ENCODE data around the gene TNFRSF25.

TNFRSF25 gene

GRCh38 chr1:6486433-6487011, 20.5 kb upstream of the TNFRSF25 start:
- peak; percentile 61 for DNase-seq

- no peak for DNase-seq
Observed at GRCh38 chr1:6485168-6486101, 19.5 kb upstream of the TNFRSF25 start.

- no peak for DNase-seq
Observed at GRCh38 chr1:6484826-6485167, 18.8 kb upstream of the TNFRSF25 start.

- no peak for DNase-seq
Observed at GRCh38 chr1:6483761-6484117, 17.8 kb upstream of the TNFRSF25 start.

DNA sequence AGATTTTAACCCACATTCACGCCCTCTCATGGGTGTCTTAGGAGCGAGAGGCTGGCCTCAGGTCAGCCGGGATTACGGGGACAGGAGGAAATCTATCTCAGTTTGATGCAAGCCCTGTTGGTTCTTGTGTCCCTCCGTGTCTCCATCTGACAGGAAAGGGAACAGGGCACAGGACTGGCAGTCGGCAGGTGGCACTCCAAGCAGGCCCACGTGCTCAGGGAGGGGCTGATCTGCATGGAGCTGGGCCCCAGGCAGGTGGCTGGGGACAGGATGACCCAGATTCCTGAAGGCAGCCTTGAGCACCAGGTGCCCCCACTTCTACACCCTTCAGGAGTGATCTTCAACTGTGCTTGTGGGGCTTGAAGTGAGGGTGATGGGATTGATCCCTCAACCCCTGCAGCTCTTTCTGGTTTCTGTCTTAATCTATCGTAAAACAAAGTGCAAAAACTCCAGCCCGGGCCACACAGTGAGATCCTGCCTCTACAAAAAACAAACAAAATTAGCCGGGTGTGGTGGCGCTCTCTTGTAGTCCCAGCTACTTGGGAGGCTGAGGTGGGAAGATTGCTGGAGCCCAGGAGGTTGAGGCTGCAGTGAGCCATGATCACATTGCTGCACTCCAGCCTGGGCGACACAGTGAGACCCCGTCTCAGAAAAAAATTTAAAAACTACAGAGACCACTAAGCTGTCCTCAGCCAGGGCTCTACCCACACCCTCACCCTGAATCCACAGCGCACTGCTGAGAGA, 17.2 kb upstream of the TNFRSF25 start:
- no peak for DNase-seq

GRCh38 chr1:6481820-6482219, 15.8 kb upstream of the TNFRSF25 start:
- DNase-seq = no peak

- DNase-seq = no peak
Observed at GRCh38 chr1:6477039-6477820, 11.3 kb upstream of the TNFRSF25 start.

GRCh38 chr1:6476483-6476882, 10.5 kb upstream of the TNFRSF25 start:
- no peak for DNase-seq

DNA sequence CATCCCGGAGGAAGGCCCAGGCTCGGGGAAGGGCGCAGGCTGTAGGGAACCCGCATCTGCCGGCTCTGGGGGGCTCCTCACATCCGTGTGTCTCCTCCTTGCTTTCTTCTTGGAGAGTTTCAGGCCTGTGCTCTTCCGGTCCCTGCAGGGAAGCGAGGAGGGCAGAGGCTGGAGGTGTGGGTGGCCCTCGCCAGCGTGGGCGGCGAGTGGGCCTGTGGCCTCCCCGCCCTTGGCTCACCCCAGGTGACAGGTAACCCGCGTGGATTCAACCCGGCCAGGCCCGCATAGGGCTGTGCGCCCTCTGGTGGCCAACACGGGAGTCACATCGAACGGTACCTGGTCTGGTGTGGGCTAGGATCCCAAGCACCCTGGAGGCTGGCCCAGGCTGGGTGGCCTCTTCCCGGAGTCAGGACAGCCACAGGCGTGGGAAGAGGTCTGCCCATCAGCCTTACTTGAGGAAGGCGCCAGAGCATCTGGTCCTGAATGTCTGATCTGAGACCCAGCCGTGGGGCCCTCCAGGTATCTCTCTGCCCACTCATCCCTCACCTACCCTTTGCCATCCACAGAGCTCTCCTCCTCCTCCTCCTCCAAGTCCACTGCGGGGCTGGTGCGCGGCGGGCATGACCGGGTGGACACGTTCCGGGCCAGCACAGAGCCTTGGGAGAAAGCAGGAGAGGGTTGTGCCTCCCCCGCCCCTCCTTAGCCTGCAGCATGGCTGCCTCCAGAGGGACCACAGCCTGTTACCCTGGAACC, 9.6 kb upstream of the TNFRSF25 start:
- no peak for DNase-seq

GRCh38 chr1:6474815-6475282, 8.9 kb upstream of the TNFRSF25 start:
- DNase-seq = no peak

GRCh38 chr1:6473974-6474814, 8.2 kb upstream of the TNFRSF25 start:
- DNase-seq = peak; percentile 53

GRCh38 chr1:6473156-6473555, 7.2 kb upstream of the TNFRSF25 start:
- no peak for DNase-seq

- DNase-seq = no peak
Observed at GRCh38 chr1:6472391-6472790, 6.4 kb upstream of the TNFRSF25 start.

DNA sequence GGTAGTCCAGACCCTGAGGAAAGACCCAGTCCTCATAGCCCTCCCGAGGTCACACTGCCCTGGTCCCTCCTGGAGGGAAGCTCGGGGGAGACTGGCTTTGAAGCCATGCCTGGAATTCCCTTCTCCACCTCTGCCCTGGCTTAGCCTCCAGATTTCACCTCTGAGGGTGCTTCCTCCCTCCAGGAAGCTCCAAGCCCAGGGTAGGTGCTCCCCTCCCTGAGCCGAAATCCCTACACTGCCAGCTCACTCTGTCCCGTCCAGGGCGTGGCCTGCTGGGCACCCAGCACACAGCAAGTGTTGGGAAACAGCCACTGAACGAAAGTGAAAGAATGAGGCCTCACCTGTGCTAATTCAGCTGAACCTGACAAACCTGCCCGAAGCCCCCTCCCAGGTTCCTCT, 6.0 kb upstream of the TNFRSF25 start:
- DNase-seq = no peak

DNA sequence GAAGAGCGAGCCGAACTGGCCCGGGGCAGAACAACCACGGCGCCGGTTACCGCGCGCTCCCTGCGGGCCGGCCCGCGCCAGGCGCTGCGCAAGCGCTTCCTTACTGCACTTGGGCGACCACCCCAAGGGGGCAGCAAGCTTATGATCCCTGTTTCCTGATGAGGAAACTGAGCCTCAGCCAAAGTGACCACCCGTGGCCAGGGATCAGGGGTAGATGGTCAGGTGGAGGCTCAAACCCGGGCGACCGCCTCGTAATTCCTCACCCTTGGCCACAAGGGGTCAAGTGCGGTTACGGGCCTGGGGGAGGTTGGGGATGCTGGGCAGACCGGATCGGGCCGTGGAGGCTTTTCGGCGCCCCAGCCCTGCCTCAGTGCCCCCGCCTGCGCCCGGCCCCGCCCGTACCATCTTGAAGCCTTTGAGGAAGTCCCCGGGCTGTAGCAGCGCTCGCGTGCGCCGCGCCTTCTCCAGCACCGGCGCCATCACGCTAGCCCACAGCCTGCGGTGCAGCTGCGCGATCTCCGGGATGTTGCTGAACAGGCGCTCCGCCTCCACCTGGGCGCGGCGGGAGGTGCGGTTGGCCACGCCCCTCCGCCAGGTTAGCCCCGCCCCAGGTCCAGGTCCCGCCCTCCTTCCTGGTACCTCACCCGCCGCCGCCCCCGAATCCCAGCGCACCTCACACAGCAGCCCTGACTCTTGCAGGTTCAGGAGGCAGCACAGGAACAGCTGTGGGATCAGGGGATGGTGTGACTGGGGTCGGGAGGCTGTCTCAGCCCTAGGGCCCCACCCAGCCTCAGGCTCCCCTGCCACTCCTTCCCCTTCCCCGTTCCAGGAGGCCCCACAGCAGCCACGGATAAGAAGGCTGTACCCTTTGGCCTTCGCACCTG, 5.4 kb upstream of the TNFRSF25 start:
- no peak for DNase-seq

DNA sequence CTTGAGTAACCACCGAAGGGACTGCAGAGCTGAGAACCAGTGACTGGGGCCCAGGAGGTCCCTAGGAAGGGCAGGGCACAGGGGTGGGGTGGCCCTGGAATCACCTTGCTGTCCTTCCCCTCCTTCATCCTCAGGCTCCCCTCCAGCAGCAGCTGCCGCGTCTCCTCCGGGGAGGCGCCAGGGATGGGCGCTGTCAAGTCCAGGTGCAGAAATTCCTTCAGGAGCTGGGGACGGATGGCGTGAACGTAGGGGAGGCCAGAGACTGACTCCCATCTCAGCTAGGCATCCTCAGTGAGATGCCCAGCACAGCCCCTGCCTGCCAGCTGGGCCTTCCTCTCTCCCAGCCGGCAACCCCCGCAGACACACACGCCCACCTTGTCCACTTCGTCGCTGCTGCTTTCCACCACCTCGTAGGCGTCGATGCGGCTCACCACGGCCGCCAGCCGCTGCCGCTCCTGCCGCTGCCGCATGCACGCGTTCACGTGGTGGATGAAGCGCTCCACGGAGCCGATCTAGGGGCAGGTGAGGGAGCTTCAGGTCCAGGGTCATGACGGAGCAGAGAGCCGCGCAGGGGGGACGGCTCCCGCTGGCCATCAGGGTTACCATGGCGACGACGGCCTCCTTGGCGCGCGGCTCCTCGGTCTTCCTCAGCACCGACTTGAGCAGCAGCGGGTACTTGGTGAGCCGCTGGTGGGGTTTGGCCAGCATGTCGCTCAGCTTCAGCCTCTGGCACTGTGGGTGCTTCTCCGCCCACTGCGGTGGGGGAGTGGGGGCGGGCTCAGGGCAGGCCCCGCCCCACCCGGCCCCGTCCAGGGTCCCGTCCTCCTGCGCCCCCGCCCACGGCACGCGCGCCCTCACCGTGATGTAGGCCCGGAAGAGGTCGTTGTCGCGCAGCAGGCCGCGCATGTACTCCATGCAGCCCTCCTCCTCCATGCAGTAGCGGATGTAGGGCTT, 4.4 kb upstream of the TNFRSF25 start:
- DNase-seq = no peak

GRCh38 chr1:6468729-6469461, 2.9 kb upstream of the TNFRSF25 start:
- DNase-seq = no peak

All from NCI-H2081 treated with DMSO at 0.1 percent for 48 hours (cell line).